GM21447 (cell line): ENCODE results near the gene DSG2.

Source experiments
- ATAC-seq: cut with Tn5 transposase; IDR thresholded peaks from one replicate; pipeline ENCODE4 v1.9.1; 2021; ENCODE audit not compliant: unreplicated experiment

Gene DSG2

DNA sequence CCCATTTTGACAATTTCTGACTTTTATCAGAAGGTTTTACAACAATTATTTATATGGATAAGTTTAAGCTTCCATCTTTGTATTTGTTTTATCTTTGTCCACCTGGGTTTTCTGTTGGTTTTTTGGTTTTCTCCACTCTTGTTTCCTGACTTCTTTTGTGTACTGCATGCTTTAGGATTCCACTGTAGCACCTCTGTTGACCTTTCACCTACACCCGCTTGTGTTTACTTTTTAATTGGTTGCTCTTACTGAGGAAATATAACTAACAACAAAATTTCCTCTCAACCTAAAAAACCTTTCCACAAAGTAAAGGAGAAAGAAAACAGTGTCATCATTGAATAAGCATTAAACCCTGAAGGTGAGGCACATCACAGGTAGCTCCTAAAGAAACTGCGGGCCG, 53.9 kb downstream of the DSG2 start:
- ATAC-seq, result no peak

DNA sequence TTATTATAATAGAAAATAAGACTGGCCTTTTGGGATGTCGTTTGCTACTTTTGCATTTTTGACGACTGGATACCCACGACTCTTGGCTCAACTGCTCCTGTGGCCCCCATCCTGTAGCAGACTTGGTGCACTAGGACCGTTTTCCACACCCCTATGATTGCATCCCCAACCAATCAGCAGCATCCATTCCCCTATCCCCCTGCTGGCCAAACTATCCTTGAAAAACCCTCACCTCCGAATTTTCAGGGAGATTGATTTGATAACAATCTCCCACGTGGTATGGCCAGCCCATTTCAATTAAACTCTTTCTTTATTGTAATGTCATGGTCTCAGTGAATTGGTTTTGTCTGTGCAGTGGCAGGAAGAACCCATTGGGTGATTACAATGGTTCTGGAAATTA, 55.8 kb downstream of the DSG2 start:
- ATAC-seq, result no peak

DNA sequence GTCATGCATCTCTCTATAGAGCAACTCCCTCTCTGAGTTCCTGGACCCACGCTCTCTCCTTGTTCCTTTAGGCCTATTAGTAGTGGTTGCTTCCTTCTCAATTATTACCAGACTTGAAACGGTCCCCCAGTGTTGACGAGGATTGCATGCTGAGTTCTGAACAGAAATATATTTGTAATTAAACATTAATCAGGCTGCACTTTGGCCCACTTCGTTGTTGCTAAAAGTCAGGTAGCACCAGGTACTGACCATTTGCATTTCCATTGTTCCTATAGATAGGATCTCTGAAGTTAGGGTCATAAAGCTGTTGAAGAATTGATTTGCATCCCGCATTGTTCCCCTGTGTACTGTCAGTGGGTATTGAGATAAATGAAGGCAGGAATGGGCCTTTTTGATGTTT, 56.8 kb downstream of the DSG2 start:
- no peak for ATAC-seq

DNA sequence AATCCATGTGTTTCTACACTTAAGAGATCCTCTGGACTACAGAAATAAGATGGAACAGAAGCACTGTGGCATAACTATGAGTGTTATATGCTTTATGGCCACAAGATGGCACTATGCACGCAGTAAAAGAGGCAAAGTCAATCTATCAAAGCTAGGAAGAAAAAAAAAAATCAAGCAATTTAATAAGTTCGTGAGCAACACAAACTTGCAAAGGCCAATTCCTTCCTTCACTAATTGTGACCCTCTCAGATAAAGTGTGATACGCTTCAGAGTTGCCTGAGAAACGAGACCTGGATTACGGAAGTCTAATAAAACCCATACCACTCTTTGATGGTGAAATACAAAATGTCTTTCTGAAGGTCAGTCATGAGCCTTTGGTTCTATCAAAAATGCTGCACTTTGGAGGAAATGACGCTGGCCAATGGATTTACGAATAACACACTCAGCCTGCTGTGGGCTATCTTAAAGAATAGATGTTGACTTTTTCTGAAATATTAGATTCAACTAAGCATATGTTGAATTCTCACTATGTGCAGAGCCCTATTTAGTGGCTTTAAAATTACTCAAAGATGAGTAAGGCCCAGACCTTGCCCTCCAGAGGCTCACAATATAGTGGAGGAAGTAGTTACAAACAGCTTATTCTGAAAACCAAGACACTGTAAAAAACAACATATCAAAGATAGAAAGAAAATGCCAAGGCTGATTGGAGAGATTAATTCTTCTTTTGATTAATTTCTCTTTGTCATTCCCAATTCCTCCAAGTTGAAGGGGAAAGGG, 58.2 kb downstream of the DSG2 start:
- peak; percentile 66 for ATAC-seq

DNA sequence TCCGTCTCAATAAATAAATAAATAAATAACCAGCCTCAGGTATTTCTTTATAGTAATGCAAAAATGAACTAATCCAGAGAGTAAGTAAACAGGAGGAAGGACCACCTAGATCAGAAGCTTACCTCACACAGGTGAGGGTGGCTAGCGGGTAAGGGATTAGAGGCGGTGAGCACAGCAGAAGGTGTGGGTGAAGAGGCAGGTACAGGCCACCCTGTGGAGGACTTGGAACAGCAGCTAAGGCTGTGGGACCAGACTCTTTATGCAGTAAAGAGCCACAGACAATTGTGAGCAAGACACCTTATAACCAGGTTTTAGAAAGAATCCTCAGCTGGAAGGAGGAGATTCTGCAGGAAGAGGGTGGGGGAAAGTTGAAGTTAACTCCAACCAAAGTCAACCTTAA, 59.5 kb downstream of the DSG2 start:
- no peak for ATAC-seq

DNA sequence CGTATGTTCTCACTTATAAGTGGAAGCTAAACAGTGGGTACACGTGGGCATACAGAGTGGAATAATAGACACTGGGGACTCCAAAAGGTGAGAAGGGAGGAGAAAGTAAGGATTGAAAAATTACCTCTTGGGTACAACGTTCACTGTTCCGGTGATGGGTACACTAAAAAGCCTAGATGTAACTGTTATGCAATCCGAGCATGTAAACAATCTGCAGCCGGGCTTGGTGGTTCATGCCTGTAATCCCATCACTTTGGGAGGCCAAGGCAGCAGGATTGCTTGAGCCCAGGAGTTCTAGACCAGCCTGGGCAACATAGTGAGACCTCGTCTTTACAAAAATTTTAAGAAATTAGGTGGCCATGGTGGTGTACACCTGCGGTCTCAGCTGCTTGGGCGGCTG, 60.6 kb downstream of the DSG2 start:
- ATAC-seq, result no peak

DNA sequence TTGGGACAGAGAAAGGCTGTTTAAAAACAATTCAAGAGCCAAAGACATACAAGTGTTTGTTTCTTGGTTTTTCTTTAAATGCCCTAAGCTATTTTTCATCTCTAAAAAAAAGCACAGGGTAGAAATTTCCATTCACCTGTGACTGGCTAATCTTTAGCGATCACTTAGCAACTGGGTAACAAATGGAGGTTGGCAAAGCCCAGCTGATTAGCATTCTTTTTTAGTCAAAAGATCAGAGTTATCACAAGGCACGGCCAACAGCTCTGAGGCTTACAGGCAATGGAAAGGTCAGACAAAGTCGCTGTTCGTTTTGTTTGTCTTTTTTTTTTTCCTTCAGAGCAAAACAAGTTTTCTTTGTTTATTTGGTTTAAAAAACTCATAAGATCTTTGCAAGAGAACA, 64.7 kb downstream of the DSG2 start:
- ATAC-seq, result no peak

DNA sequence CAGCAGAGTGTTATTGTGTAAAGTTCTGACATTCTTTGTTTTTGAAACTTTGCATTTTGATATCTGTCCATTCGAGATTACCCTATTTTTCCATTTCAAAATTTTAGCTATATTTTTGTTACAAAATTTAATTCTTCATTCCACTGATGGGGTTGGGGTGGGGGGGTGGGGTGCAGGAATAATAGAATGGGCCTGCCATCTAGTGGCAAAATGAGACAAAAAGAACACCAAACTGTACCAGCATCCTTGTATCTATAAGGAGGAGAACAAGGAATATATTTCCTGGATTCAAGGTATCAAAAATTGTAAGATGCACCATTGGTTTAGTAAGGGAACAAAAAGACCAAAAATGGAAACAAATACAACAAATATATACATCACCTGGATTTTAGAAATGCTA, 65.8 kb downstream of the DSG2 start:
- no peak for ATAC-seq

DNA sequence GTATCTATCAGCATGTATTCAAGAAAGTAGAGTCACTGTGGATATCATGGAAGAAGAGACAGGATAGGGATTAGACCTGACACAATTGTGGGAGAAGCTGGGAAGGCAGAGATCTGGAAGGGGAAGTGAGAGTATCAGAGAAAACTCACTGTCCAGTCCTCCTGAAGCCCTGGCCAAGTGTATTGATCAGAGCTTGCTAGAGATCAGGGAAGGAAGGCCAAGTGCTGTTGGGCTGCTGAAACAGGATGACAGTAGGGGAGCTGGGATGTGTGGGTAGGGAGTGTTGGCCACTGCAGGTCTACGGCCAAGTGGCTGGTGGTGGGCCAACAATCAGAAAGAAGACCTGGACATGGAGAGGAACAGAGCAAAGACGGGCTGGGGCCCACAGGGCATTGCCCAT, 67.4 kb downstream of the DSG2 start:
- no peak for ATAC-seq

DNA sequence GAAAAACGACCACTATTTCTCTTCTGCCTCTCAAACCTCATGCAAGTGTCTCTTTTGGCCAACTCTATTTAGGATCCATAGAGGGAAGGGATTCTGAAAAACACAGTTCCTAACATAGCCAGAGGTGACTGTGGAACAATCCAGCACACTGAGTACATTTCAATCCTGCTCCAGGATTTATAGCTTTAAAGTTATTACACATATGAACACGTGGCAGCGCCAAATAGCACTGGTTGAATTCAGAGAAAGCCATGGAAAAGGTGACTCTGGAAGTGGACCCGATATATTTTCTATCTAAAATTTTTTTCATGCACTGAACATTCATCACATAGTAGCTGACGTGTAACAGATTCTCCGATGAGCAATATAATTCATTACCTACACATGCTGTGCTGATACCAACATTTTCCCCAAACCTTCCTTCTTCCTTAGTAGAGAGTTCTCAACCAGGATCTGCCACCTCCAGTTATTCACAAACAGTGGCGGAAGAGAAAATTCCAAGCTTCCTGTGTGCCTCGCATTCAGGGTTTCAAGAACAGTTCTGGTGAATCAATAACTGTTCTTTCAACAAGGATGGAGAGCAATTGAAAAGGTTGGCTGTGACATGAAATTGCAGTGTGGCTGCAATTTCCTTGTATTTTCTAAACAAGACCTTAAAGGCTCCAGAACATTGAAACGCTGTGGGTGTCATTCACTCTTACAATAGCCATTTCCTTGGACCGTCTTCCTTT, 68.0 kb downstream of the DSG2 start:
- no peak for ATAC-seq

DNA sequence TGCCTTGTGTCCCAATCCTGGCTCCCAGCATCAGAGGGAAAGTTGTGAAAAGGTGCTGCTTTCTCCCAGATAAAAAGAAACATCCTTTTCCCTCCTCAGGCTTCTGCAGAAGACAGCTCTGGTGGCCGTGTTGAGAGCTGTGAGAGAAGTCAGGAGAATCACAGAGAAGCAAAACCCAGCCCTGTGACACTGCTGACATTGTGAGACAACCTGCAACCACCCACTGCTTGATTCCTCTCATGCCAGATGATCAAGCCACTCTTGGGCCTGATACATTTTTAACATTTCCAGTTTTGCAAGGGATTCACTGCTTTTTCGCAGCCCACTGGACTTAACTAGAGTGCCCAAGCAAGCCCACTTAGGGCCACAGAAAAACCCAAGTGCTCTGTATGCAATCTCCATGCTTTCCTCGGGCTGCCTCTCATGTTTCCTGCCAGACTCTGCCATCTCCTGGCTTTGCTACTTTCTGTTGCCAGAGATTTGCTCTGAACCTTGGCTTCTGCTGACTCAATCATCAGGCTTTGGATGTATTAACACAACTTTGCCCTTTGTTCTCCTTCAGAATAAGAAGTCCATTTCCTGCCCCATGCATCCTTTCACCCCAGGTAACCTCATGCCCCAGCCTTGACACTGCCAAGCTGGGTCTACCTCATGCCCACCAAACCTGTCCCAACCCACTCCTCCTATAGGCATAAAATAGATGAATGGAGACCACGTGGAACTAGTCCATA, 68.8 kb downstream of the DSG2 start:
- no peak for ATAC-seq

DNA sequence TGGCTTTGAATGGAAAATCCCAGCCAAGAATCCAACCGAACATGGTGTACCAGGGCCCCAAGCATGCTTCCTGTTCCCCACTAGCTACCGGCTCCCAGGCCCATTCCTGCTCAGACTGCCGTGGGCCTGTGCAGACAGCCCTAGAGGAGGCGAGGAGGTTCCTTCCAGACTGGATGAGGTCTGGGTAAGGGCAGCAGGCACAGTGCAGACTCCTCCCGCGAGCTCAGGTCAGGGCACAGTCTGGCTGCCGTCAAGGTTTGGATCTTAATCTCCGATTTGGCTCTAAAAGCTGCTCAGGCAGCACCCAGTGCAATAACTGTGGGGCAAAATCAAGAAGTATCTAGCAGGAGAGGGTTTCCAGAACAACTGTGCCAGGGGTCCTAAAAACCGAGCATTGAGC, 74.4 kb downstream of the DSG2 start:
- ATAC-seq, result no peak

DNA sequence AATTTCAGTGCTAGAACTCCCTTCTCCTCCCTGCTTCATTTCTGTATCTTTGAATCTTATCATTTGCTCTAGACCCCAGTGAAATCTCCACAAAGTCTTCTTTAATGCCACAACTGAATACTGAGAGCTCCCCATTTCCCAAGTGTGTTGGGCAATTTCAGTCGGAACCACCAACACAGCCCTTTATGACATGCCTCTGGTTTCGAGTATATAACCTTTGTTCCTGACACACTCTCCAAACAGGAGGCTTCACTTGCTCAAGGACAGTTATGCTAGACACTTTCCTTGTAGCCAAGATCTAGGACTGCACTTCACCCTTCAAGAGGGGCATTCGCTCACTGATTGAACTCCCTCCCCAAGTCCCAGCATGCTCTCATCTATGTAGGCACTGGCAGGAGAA, 75.1 kb downstream of the DSG2 start:
- ATAC-seq, result no peak

DNA sequence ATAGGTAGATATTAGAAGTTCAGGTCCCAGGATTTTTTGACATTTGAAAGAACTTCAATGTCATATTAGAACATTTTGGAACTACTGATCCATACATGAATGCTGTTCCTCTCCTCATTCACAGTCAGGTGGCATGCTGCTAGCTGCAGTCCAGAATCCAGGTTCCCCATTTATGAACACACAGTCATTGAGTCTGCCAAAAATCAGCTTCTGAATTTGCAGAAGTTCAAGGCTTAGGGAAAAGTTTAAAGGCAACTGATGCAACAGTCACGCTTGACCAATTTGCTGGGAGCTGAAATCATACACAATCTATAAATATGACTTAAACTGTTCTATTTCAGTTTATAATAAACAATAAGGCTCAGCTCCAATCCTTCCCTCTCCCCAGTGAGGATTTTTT, 76.4 kb downstream of the DSG2 start:
- ATAC-seq, result no peak

DNA sequence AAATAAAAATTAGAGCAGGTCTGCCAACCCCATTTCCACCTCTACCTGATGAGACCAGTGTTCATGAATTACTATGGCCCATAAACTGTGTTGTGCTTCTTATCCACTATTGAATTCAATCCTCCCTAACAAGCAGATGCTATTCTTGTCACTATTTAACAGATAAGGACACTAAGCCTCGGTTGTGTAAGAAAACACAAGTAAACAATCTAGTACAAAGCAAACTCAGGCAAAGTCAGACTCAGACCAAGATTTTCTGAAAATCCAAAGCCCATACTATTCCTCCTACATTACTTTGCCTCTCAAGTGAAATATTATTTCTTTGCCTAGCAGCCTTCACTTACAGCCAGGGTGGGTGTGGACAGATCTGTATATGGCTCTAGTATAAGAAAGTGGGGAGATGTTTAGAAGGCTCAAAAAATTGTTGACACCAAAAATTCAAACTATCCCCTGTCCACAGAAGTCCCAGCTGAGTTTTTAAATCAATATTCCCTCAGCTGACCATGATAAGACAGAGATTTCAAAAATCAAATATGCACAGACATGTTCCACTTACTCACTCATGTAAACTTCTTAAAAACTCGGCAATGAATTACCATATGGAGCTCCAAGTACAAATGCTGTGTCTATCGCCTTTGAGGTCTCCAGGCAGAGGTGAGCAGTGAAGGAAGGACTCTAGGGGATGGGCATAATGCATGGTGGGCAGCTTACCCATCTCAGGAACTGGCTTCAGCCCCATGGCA, 77.7 kb downstream of the DSG2 start:
- no peak for ATAC-seq

DNA sequence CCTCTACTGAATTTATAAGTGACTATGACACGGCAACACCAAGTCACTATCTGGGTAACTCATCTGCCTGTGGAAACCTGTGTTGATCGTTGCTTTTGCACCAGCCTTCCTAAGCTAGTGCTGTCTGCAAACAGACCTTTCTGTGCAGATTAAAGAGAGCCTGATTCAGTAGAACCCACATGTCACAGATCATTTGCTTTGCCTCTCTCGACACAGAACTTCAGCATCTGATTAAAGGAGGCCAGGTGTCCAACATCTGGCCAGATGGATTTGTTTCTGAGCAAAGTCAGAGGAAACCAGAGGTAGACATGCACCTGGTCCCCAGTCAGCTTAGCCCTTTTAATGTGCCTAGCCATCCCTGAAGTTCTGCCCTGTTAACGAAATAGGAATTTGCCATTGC, 78.7 kb downstream of the DSG2 start:
- peak; percentile 58 for ATAC-seq

DNA sequence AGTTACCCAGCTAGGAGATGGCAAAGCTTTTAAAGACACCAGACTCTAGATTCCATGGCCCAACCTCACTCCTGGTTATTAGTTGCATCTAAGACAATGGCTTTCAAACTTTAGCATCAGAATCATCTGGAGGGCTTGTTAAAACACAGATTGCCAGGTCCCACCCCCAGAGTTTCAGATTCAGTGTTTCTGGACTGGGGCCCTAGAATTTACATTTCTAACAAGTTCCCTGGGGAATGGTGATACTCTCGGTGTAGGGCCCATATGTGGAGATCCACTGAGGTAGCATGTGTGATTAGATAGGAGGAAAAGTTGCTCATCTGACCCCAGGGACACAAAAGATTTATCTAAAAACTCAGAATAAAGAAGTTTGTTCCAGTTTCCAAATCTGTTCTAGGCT, 79.2 kb downstream of the DSG2 start:
- ATAC-seq, result peak; percentile 46

DNA sequence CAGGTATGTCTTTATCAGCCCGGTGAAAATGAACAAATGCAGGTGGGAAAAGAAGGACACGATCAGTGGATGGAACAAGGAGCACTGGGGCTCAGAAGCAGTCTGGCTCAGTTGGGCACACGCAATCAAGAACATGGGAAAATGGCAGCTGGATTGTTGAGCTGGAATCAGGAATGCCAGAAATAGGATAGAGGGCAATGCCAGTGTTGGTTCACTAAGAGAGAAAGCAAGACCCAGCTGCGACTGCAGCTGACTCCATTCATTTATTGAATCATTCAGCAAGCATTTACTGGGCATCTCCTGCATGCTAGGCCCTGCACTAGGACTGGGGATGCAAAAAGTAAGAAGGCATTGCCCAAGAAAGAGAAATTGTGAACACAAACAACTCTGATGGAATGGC, 80.1 kb downstream of the DSG2 start:
- ATAC-seq, result no peak

DNA sequence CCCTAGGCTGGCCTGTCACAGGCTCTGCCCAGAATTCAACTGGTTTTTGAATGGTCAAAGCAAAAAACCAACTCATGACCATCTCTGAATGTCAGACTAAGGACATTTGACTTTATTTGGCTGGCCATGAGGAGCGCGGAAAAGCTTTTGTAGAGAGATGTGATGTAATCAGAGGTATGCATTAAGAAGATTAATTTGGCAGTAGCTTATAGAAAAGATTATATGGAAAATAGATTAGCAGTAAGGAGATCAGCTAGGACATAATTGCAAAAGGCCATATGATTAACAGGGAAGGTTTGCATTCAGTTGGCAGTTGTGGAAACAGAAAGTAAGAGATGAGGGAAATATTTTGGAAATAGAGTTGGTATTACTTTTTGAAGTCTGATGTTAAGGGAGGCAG, 81.4 kb downstream of the DSG2 start:
- ATAC-seq, result no peak

DNA sequence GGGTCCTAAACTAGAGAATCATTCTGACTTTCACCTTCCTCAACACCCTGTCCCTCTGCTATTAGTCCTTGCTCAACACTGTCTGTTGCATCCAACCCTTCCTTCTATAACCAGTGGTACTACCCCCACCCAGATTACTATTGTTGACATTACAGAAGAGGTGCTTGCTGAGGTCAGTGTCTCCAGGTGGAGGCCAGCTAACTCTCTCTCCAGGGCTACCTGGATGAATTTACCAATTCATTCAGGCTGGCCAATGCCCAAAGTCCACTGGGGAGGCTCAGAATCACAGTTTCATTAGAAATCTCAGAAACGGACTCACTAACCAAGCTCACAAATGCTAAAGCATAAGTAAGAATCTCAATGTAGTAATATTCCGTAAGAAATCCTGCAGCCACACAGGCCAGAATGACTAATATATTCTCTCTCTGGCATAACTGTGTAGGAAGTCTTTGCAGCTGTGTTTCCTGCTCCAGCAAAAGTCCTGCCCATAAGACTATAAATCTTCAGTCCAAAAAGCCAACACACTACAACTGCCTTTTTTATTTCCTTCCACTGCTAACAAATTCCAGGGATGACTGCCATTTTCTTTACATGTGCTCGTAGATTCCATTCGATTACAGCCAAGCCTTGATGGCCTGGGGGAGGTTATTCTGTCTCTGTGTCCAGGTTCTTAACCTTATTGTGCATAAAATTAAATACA, 83.7 kb downstream of the DSG2 start:
- ATAC-seq, result no peak
